Nucleus accumbens (tissue), 56 donors: ENCODE data around the gene NOXO1.
"Not testable (repeated sequence)": the region's sequence is repeated elsewhere in the genome, so short reads cannot be mapped to it uniquely, and the experiment has no call there.

Experiments used
- DNase-seq, 56 donors: peaks; one replicate each; lab custom pipeline; 2025; lab: John Stamatoyannopoulos, UW

The NOXO1 gene

DNA sequence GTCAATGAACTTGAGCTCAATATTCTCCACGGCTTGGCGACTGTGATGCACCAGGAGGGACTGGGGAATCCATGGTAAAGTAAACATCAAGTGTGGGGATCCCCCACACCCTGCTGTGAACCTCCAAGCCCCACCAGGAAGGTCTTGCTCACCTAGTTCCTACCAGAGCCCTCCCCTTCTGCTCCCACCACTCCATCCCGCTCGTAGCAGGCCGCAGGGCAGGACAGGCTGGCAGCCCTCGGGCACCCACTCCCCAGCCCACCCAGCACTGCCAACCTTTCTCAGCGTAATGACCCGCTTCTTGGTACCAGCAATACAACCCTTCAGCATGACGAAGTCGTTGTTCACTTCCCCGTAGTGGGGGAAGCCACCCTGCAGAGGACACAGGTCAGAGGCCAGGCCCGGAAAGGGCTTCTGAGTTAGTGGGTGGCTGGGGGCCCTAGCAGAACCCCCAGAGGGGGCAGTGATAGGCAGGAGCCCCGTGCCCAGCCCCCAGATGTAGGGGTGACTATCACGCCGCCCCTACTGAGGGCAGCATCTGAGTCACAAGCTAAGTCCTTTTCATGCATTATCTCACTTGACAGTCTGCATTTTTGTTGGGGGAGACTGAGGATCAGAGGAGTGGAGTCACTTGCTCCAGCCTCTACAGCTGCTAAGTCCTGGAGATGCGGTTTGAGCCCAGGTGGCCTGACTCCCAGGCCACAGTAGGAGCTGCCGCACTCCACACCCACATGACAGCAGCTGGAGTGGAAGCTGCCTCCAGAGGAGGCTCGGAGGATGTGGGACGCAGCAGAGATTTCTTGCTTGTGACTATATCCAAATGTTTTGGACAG, 35.5 kb downstream of the NOXO1 start:
- DNase-seq = no peak

DNA sequence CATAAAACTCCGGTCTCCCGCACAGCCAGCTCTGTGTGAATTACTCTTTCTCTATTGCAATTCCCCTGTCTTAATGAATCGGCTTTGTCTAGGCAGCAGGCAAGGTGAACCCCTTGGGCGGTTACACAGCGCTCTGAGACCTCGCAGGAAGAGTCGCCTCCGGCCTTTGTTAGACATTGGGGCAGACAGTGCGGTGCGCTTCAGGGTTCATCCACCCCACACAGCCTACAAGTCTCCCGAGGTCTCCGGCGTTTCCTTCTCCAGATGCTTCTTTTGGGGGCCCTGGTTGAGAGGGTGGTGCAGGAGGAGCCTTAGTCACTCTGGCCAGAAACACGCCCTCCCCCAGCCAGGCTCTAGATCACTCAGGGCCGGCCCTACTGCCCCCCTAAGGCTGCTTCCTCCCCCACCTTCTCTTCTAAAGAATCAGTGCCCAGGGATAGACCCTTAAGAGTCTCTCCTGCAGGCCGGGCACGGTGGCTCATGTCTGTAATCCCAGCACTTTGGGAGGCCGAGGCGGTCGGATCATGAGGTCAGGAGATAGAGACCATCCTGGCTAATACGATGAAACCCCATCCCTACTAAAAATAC, 36.6 kb downstream of the NOXO1 start:
- no peak for DNase-seq

- DNase-seq = peak; percentile 70 to 100 (median 98)
Observed at GRCh38 chr16:1942810-1943726, 38.2 kb downstream of the NOXO1 start, which contains the start of gene MSRB1. Gene MSRB1 (minus strand): TSS chr16:1943199. CDS start chr16:1943156, 43 bp downstream.

GRCh38 chr16:1942047-1942809, 39.0 kb downstream of the NOXO1 start:
- peak in 1 of 56 donors; percentile 4 for DNase-seq

DNA sequence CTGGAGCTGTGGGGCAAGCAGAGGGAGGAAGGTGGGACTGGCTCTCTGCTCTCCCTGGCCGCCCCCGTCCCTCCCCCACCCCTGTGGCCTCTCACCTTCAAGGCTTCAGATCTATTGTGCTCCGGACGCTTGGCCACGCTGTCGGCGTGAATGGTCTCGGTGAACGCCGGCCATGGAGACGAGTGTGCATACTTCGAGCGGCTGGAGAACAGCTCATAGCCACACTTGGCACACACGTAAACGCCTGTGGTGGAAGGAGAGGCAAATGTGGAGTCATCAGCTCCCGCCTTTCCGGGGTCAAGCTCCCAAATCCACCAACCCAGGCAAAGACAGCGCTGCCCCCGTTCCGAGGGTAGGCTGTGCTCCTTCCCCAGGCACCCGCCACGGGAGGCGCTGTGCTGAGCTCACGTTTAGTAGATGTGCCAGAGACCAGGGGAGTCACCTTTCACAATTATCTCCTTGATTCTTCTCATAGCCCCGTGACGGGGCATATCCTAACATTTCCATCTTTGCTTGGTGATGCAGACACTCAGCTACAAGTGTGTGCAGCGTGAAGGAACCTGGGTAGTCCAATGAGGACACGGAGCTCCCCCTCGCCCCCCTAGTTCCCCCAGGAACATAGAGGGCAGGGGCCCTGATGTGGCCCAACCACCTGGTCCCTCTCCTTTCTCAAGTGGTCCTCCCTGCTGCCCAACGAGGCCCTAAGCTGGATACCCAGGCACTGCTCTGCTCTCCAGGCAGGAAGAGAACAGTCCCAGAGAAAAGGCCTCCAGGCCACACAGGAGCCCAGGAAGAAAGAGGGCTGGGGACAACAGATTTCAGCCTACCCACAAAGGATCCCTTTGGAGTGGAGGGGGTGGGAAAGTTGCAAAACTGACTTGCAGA, 39.9 kb downstream of the NOXO1 start:
- no peak for DNase-seq

- no peak for DNase-seq
Observed at GRCh38 chr16:1940273-1941161, 40.8 kb downstream of the NOXO1 start.

- DNase-seq = not testable (repeated sequence)
Observed at GRCh38 chr16:1939833-1940232, 41.4 kb downstream of the NOXO1 start.

GRCh38 chr16:1938910-1939309, 42.4 kb downstream of the NOXO1 start:
- DNase-seq = no peak

DNA sequence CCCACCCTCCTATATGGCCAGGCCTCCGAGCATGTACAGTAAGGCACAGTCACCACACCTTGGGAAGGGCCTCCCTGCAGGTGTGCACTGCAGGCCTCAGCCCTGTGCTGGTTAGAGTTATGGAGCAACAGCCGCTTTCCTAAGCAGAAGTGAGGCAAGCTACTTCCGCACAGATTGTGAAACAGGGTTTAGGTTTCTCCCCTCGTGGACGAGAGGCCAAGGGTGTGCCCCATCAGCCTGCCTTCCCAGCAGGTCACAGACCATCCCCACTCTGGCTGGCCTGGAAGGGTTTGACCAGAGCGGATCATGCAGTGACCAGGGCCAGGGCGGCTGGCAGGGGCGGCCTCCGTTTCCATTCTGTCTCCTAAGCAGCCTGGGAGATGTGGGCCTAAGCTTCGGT, 43.0 kb downstream of the NOXO1 start:
- no peak for DNase-seq

DNA sequence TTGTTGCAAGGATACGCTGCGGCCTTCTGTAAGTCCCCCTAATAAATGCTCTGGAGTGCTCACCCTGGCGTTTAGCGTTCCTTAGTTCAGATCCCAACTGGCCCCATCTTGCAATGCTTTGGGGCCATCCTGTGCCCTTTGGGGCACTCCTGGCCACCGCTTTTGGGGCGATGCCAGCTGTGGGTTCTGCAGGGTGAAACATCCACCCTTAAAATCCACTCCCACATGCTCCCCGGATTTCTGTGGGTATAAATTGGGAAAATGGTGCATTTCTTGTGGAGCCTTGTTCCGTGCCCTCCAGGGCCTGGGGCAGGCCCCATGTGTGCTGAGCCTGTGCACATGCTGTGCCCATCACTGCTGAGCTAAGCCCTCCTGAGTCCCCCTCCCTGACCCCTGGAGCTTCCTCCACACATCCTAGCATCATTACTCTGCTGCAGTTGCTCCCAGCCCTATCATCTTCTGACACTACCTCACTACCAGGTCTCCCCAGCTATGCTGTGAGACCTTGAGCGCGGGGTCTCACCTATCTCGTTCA, 44.3 kb downstream of the NOXO1 start:
- DNase-seq = no peak

- DNase-seq = no peak
Observed at GRCh38 chr16:1933097-1933661, 48.1 kb downstream of the NOXO1 start.

- no peak for DNase-seq
Observed at GRCh38 chr16:1932050-1933028, 48.9 kb downstream of the NOXO1 start.

DNA sequence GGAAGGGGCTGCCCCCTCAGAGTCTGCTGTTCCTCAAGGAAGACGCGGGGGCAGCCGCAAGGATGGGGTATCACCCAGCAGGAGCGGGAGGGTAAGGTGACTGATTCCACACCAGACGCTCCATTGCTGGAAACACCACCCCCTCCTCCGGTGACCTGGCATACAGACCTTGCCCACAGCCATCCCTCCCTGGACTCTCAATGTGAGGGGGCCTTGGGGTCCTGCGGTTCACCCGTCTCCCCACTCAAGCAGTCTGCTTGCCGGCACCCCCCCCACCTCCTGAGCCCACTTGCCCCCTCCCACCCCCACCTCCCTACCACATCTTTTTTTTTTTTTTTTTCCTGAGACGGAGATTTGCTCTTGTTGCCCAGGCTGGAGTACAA, 50.9 kb downstream of the NOXO1 start:
- DNase-seq = no peak

- DNase-seq = peak in 54 of 56 donors; percentile 31 to 92 (median 74)
Observed at GRCh38 chr16:1929578-1930337, 51.5 kb downstream of the NOXO1 start.

- peak in 1 of 56 donors; percentile 32 for DNase-seq
Observed at GRCh38 chr16:1929105-1929504, 52.2 kb downstream of the NOXO1 start.
